Activated CD8-positive, alpha-beta T cell treated with anti-CD3 and anti-CD28 coated beads for 36 hours (primary cell): ENCODE results near the gene ANO1. TPM values are rescaled to one million over a fixed set of nuclear protein-coding genes. Genes with fewer than 3 reads are reported as not detected.

Experiments
- ATAC-seq: fragments of 200-7000 bp; cut with Tn5 transposase; one replicate; pipeline ENCODE4 v1.10.0; 2021; ENCODE audit warnings: mild to moderate bottlenecking, moderate library complexity
- CTCF ChIA-PET: fragments of 350-600 bp; sonication (Branson Sonifier 250); formaldehyde crosslinking; loops from one replicate; lab custom pipeline; 2021; ENCODE audit warnings: antibody characterized with exemption; lab: Charles Lee
- POLR2A ChIA-PET: fragments of 350-600 bp; sonication (Branson Sonifier 250); formaldehyde crosslinking; loops from one replicate; lab custom pipeline; 2021; ENCODE audit warnings: antibody characterized with exemption; lab: Charles Lee
- DNase-seq: peaks from one replicate; pipeline ENCODE4 v3.0.0-alpha.2; 2020
- H3K27ac Mint-ChIP-seq: one replicate; pipeline ENCODE4 v1.8.0; 2021; ENCODE audit warnings: mild to moderate bottlenecking, mixed read lengths
- H3K27me3 Mint-ChIP-seq: one replicate; pipeline ENCODE4 v1.8.0; 2021; ENCODE audit warnings: mixed read lengths
- H3K36me3 Mint-ChIP-seq: one replicate; pipeline ENCODE4 v1.8.0; 2021; ENCODE audit warnings: low read depth, mixed read lengths
- H3K4me1 Mint-ChIP-seq: one replicate; pipeline ENCODE4 v1.8.0; 2021; ENCODE audit warnings: low read depth, mixed read lengths
- H3K4me3 Mint-ChIP-seq: one replicate; pipeline ENCODE4 v1.8.0; 2021; ENCODE audit warnings: mild to moderate bottlenecking, moderate library complexity, mixed read lengths
- H3K9me3 Mint-ChIP-seq: one replicate; pipeline ENCODE4 v1.8.0; 2021; ENCODE audit warnings: mixed read lengths
- CTCF ChIP-seq: fragments of 200-600 bp; IDR thresholded peaks from one replicate; pipeline ENCODE4 v1.8.0; 2022; ENCODE audit warnings: antibody characterized with exemption, mild to moderate bottlenecking
- intact Hi-C: fragments of 100-400 bp; cut with micrococcal nuclease; formaldehyde crosslinking; loops from one replicate; pipeline ENCODE4 v1.10.0; 2022
- total RNA-seq, 2 experiments: library from RNA; stranded (reverse); gene quantifications; one replicate each; pipeline ENCODE4 v1.2.3, GENCODE V29; 2021

The ANO1 gene
- total RNA-seq, 2 experiments from 2014 or later: not detected

- POLR2A ChIA-PET: no interaction called here
- no peak for TF ChIP-seq CTCF
- CTCF ChIA-PET: no interaction called here
- Mint-ChIP-seq H3K4me3 (no peak overlapping the region), H3K36me3 (no peaks in the 10 kb centered on the region), H3K9me3 (no peaks in the 10 kb centered on the region), H3K27ac (no peak overlapping the region), H3K4me1 (peaks cover 9% of the 10 kb centered on the region), H3K27me3 (peaks cover 15% of the 10 kb centered on the region)
- DNase-seq (no peak), ATAC-seq (no peak)
- intact Hi-C loops: no loop called here
Measured at GRCh38 chr11:70137383-70137782, 59.3 kb downstream of the ANO1 start.

- no peaks in the 10 kb centered on the region for H3K9me3 Mint-ChIP-seq
- H3K27me3 Mint-ChIP-seq: peaks cover 21% of the 10 kb centered on the region
- ChIA-PET POLR2A (interaction anchor here (0.6 kb wide), 1 partner anchor 1860 kb away, joined by 3 read pairs; no protein-coding TSS in a partner anchor), CTCF (no interaction called here)
- DNase-seq: no peak
- no peak overlapping the region for H3K27ac Mint-ChIP-seq
- H3K4me3 Mint-ChIP-seq: no peak overlapping the region
- no peak for ATAC-seq
- no peaks in the 10 kb centered on the region for H3K36me3 Mint-ChIP-seq
- H3K4me1 Mint-ChIP-seq: peaks cover 9% of the 10 kb centered on the region
- TF ChIP-seq CTCF: no peak
- intact Hi-C loops: no loop called here
Measured at GRCh38 chr11:70138403-70138802, 60.3 kb downstream of the ANO1 start.

GRCh38 chr11:70139785-70140410 is 61.8 kb downstream of the ANO1 start:
- H3K4me3 Mint-ChIP-seq: no peak overlapping the region
- DNase-seq (no peak), ATAC-seq (no peak)
- intact Hi-C loops: no loop called here
- CTCF ChIA-PET: no interaction called here
- H3K9me3 Mint-ChIP-seq: no peaks in the 10 kb centered on the region
- POLR2A ChIA-PET: no interaction called here
- H3K27ac Mint-ChIP-seq: no peak overlapping the region
- peaks cover 9% of the 10 kb centered on the region for H3K4me1 Mint-ChIP-seq
- TF ChIP-seq CTCF: no peak
- no peaks in the 10 kb centered on the region for H3K36me3 Mint-ChIP-seq
- peaks cover 30% of the 10 kb centered on the region for H3K27me3 Mint-ChIP-seq

GRCh38 chr11:70140711-70141485 is 62.8 kb downstream of the ANO1 start:
- no peaks in the 10 kb centered on the region for H3K9me3 Mint-ChIP-seq
- no peak overlapping the region for H3K27ac Mint-ChIP-seq
- no peak for TF ChIP-seq CTCF
- H3K4me1 Mint-ChIP-seq: peaks cover 9% of the 10 kb centered on the region
- H3K36me3 Mint-ChIP-seq: no peaks in the 10 kb centered on the region
- peaks cover 30% of the 10 kb centered on the region for H3K27me3 Mint-ChIP-seq
- ChIA-PET POLR2A (no interaction called here), CTCF (no interaction called here)
- DNase-seq (no peak), ATAC-seq (no peak)
- intact Hi-C loops: no loop called here
- H3K4me3 Mint-ChIP-seq: no peak overlapping the region

GRCh38 chr11:70141486-70142220 is 63.5 kb downstream of the ANO1 start:
- ChIA-PET POLR2A (no interaction called here), CTCF (no interaction called here)
- Mint-ChIP-seq H3K9me3 (no peaks in the 10 kb centered on the region), H3K27ac (no peak overlapping the region), H3K27me3 (peaks cover 33% of the 10 kb centered on the region), H3K36me3 (no peaks in the 10 kb centered on the region), H3K4me1 (peaks cover 9% of the 10 kb centered on the region), H3K4me3 (no peak overlapping the region)
- TF ChIP-seq CTCF: no peak
- intact Hi-C loops: no loop called here
- DNase-seq (peak; percentile 58), ATAC-seq (peak; percentile 27)
